GM21528 (cell line): Measurements from ENCODE around the gene IKBKE.

Source experiments
- ATAC-seq: cut with Tn5 transposase; IDR thresholded peaks from one replicate; pipeline ENCODE4 v1.9.1; 2021; ENCODE audit warnings: mild to moderate bottlenecking, moderate library complexity; ENCODE audit not compliant: unreplicated experiment, low FRiP score

Gene IKBKE

DNA sequence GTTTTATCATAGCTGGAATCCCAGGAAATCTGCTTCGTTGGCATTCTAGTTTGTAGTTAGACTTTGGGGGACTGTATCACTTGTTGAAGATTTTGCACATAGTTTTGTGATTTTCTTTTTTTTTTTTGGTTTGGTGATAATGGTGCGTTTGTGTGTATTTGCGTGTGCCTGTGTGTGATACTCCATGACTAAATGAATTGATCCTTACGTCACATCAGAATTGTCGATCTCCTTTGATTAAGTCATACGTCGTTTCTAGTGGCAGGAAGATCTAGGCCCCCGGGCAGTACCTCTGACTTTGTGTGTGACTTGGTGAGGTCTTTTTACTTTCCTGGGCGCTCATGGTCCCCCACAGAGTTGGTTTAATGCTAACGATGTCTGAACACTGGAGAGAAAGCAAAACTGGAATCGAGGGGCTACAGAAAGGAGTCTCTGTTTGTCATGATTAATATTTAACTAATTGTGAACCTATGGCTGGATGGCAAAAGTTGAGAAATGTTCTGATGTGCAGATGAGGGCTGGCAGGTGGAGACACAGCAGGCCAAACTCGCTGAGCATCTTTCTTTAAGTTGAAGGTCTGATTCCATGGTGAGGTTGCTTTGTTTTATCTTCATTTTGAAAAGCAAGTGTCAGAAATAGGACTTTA, 39.5 kb downstream of the IKBKE start:
- no peak for ATAC-seq

DNA sequence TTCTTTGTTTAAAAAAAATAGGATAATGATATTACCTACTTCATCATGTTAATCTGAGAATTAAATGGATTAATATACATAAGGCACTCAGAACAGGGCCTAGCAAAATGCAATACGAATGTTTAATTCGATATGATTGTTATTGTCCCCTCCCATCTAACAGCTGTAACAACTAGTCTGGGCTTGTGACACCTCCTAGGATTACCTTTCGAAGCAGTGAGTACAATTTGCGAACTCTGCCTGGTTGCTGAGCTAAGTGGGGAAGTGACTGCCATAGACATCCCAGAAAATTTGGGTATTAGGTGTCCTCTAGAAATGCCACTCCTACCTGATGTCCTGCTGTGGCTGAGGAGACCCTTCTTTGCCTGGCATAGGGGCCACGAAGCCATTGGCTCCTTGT, 40.1 kb downstream of the IKBKE start:
- no peak for ATAC-seq

- ATAC-seq = no peak
Observed at GRCh38 chr1:206511362-206512057, 41.2 kb downstream of the IKBKE start.

GRCh38 chr1:206512058-206512850, 42.0 kb downstream of the IKBKE start:
- ATAC-seq = no peak

GRCh38 chr1:206512851-206513180, 42.5 kb downstream of the IKBKE start:
- ATAC-seq = no peak

DNA sequence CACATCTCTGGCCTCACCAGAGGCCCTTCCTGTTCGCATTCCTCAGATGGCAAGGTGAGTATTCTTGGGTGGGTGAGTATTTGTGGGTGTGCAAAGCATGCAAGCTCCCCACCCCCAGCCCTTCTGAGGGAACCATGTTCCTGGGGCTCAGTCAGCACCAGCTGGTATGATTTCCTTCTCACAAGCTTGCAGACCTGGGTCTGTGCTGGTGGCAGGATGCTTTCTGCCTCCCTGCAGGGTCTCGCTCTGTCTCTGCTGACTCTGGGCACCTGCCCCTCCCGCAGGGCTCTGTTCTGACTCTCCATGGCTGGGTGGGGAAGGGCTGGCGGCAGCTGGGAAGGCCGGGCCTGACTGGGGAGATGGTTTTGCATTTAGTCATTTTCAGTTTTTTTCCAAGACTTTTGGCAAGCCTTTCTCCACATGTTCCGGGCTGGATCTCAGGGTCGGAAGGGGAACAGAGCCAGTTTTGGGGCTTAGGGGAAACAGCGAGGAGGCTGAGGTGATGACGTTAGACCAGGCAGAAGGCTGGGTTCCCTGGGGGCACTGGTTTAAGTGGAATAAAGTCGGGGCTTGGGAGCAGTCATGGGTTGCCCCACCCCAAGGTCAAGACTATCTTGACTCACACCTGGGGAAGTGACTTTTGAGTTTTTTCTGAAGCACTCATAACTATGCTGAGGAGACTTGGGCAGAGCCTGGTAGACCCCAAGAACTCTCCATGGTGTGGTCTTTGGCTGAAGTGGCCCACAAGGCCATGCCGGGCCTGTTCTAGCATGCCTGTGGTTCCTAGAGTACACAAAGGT, 43.2 kb downstream of the IKBKE start:
- no peak for ATAC-seq

DNA sequence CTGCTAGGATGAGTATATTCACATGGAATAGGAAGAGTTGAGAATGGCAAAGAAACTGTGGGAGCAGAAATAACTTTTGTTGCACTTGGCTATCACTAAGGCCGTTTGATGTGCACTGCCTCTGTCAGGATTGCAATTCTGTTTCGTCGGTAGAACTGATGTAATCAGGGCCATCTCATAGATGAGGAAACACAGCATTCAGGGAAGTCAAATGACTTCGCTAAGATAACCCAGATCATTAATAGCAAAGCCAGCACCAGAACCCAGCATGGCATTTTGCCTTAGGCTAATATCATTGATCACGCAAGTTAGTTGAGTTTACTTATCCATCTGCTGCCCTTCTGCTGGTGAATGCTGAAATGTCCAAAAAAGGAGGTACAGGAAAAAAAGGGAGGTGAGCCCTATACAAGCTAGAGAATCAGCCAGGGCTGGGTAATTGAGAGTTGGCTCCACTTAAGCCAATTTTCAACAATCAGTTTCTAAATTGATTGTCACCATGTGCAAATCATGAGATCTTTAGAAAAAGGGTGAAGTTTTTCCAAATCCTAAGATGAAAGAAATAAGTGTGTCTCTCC, 44.6 kb downstream of the IKBKE start:
- no peak for ATAC-seq

GRCh38 chr1:206516728-206516990, 46.4 kb downstream of the IKBKE start:
- ATAC-seq = no peak

DNA sequence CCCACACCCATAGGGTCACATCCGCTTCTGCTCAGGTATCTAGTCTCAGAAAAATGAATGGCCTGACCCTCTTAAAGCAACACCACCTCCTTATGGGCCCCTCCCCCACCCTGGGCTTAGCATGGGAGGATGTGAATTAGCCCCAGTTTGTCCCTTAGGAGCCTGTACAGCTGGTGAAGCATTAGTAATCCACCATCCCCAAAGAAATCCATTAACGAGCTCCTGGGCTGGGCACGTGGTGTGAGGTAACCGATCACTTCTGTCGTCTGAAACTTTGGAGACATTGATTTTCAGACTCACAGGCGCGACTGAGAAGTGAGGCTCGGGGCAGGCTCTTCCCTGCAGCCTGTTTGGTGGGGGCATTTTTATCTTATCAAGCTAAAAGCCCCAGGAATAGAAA, 47.5 kb downstream of the IKBKE start:
- ATAC-seq = no peak

GRCh38 chr1:206518206-206518605, 47.9 kb downstream of the IKBKE start:
- ATAC-seq = no peak

DNA sequence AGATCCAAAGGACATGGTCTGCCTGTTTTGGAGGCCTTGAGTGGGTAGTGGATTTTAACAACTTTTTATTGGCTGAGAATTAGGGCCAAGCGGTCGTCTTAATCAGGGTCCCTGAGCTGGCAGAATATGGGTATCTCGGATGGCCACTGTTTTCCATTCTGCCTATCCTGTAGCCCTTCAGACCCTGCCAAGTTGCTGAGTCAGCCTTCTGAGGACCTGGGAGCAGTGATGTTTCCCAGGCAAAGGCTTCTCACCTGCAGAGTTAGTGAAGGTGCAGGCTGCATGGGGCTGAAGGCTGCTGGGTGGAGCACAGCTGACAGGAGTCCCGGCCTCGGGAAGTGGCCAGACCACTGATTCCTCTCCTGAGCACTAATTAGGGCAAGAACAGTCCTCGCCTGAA, 48.5 kb downstream of the IKBKE start:
- no peak for ATAC-seq

- no peak for ATAC-seq
Observed at GRCh38 chr1:206521127-206521526, 50.9 kb downstream of the IKBKE start.

- ATAC-seq = no peak
Observed at GRCh38 chr1:206521694-206522402, 51.6 kb downstream of the IKBKE start.

DNA sequence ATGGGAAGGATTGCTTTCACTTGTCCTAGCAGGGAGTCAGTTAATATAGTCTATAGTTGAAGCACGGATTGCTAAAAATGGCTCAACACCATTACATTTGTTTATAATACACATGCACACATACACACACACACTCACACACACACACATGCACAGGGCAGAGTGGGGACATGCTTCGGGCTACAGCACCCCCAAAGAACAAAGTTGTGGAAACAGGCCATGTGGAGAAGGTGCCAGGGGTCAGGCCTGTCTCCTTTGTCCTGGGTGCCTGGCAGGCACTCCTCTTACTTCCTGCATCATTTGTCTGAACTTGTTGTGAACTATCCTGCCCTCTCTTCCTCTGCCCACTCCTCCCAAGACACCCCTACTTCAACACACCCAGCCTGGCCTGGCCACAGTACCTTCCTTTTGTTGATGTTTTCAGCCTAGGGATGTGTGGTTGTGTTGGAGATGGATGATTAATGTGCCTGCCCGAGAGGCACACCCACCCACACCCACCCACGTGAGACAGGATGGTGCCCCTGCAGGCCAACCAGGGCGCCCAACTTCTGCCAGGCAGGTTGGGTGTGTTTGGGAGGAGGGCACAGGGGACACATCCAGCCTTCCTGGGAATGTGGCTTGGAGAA, 54.6 kb downstream of the IKBKE start:
- no peak for ATAC-seq

DNA sequence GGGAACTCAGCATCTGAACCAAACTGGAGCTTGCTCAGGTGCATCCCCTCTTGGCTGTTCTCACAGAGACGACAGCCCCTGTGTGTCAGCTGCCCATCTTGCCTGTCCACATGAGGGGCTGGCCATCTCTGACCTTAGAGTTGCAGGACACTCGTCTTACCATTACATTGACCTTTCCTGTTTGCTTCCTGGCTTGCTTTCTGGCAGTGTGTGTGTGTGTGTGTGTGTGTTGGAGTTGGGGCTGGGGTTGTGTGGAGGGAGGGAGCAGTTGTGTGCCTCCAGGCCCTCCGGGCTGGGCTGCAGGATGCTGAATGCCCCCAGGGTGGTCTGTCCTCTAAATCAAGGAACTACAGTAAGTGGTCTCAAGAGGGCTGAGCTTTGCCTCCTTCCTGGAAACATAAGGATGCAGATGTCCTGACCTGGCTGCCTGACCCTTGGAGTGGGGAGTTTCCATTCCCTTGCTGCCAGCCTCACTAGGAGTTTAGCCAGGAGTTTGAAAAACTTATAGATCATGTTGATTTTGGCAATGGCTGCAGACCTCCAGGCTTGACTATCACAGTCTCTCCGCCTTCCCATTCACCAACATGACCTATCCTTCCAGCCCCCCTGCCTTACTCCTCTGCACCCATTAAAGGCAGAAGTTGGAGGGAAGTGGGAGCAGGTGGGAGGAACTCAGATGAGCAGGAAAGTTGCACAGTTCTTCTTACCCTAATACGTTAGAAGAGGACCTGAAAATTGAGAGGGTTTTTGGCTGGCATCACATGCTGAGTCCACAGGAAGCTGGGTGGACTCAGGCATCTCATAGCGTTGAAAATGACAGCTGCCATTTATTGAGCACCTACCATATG, 56.0 kb downstream of the IKBKE start:
- ATAC-seq = no peak

- ATAC-seq = no peak
Observed at GRCh38 chr1:206529425-206529824, 59.1 kb downstream of the IKBKE start.

DNA sequence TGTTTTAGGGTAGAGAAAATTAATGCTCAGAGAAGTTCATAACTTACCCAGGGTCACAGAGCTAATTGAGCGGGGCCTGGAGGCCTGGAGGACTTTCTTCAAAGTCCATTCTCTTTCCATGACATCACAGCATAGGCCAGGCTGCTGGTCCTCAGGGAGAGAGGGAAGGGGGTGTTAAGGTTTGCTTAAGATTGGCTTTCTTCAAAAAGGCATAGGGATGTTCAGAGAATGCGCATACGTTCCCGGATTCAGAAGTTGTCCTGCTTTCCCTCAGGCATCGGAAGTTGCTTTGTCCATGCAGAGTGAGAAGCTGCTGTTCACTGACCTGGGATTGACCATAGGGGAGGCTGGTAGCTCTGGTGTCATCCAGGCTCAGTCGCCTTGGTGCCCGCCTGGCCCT, 62.1 kb downstream of the IKBKE start:
- no peak for ATAC-seq

- no peak for ATAC-seq
Observed at GRCh38 chr1:206534552-206534951, 64.3 kb downstream of the IKBKE start.

DNA sequence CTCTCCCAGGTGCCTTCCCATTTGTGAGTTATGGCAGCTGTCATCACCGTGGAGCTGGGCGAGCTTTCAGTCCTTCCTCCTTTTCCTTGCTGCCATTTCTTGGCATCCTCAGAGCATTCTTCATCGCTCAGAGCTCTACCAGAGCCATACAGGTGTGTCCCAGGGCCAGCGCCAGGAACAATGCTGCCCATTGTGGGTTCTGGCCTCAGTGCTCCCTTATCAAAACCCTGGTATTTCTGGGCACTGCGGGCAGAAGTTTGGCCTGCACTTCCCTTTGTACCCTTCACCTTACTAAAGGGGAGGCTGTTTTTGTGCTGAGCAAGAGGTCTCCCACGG, 65.5 kb downstream of the IKBKE start:
- ATAC-seq = no peak
